CD14-positive monocyte (primary cell): ENCODE data around the gene PITPNC1. TPM values are rescaled to one million over a fixed set of nuclear protein-coding genes. Genes with fewer than 3 reads are reported as not detected.

Experiments
- DNase-seq, 3 donors: peaks; one replicate each; pipeline ENCODE4 v3.0.0-alpha.2; 2011 to 2022
- H2AFZ ChIP-seq: 2 replicates; pipeline ENCODE4 v1.6.0; 2012; ENCODE audit warnings: mild to moderate bottlenecking, low read depth, low read length, inconsistent platforms; ENCODE audit not compliant: insufficient read depth, poor library complexity, severe bottlenecking
- H3K27ac ChIP-seq, 2 donors: 1 replicate in 1 of 2; 2 replicates in 1 of 2; pipeline ENCODE4 v1.5.1; 2012 to 2013; ENCODE audit warnings: low read length in 2 of 2, control low read depth in 1 of 2, inconsistent platforms in 1 of 2, low read depth in 1 of 2, mild to moderate bottlenecking in 1 of 2
- H3K27me3 ChIP-seq, 2 donors: one replicate each; pipeline versions ENCODE4 v1.6.0 to v1.6.1; 2011 to 2013; ENCODE audit warnings: low read length in 2 of 2; ENCODE audit not compliant: control insufficient read depth in 2 of 2, insufficient read depth in 2 of 2
- H3K36me3 ChIP-seq, 2 donors: replicated peaks in 1 of 2; 1 replicate in 1 of 2; 2 replicates in 1 of 2; pipeline versions ENCODE4 v1.5.1 to v1.6.1; 2012 to 2013; ENCODE audit warnings: low read length in 2 of 2, control low read depth in 1 of 2, inconsistent platforms in 1 of 2, mild to moderate bottlenecking in 1 of 2; ENCODE audit not compliant: insufficient read depth in 2 of 2, control insufficient read depth in 1 of 2
- H3K4me1 ChIP-seq, 2 donors: 1 replicate in 1 of 2; 2 replicates in 1 of 2; pipeline versions ENCODE4 v1.5.1 to v1.6.1; 2012 to 2013; ENCODE audit warnings: low read length in 2 of 2, control low read depth in 1 of 2, inconsistent platforms in 1 of 2, mild to moderate bottlenecking in 1 of 2, moderate library complexity in 1 of 2; ENCODE audit not compliant: insufficient read depth in 2 of 2, control insufficient read depth in 1 of 2
- H3K4me2 ChIP-seq: replicated peaks from 2 replicates; pipeline ENCODE3; 2012; ENCODE audit warnings: low read length, moderate library complexity, mild to moderate bottlenecking; ENCODE audit not compliant: poor library complexity, severe bottlenecking; ENCODE audit errors: extremely low read depth
- H3K4me3 ChIP-seq, 3 experiments: fragments of 200-600 bp in 1 of 3; sonication (generic) in 1 of 3; replicated peaks in 1 of 3; 1 replicate in 2 of 3; 2 replicates in 1 of 3; pipeline ENCODE4 v1.5.1; 2011 to 2013; ENCODE audit warnings: low read length in 3 of 3, mild to moderate bottlenecking in 3 of 3, control low read depth in 2 of 3, low read depth in 2 of 3, inconsistent platforms in 1 of 3, moderate library complexity in 1 of 3
- H3K79me2 ChIP-seq: 2 replicates; pipeline ENCODE4 v1.6.0; 2012; ENCODE audit warnings: mild to moderate bottlenecking, control low read depth, inconsistent platforms, low read length, moderate library complexity; ENCODE audit not compliant: insufficient read depth
- H3K9ac ChIP-seq: 2 replicates; pipeline ENCODE4 v1.6.0; 2017; ENCODE audit warnings: low read length, mild to moderate bottlenecking; ENCODE audit not compliant: insufficient read depth, poor library complexity, severe bottlenecking
- H3K9me3 ChIP-seq, 2 donors: replicated peaks in 1 of 2; 1 replicate in 1 of 2; 2 replicates in 1 of 2; pipeline versions ENCODE4 v1.5.1 to v1.6.1; 2012 to 2013; ENCODE audit warnings: low read length in 2 of 2, control low read depth in 1 of 2; ENCODE audit not compliant: control insufficient read depth in 1 of 2, insufficient read depth in 1 of 2
- H4K20me1 ChIP-seq: 2 replicates; pipeline ENCODE4 v1.6.0; 2012; ENCODE audit warnings: mild to moderate bottlenecking, low read length, control low read depth, moderate library complexity; ENCODE audit not compliant: insufficient read depth
- H3K27ac Mint-ChIP-seq, 7 donors: one replicate each; pipeline ENCODE4 v1.8.0; 2020; ENCODE audit warnings: mild to moderate bottlenecking in 7 of 7, mixed read lengths in 7 of 7, moderate library complexity in 6 of 7, inconsistent platforms in 2 of 7
- H3K27me3 Mint-ChIP-seq, 3 donors: one replicate each; pipeline ENCODE4 v1.8.0; 2021 to 2022; ENCODE audit warnings: low read depth in 3 of 3, mild to moderate bottlenecking in 3 of 3, mixed read lengths in 3 of 3, moderate library complexity in 3 of 3, inconsistent platforms in 1 of 3
- H3K36me3 Mint-ChIP-seq, 2 donors: one replicate each; pipeline ENCODE4 v1.8.0; 2020; ENCODE audit warnings: mixed read lengths in 2 of 2, inconsistent platforms in 1 of 2, mild to moderate bottlenecking in 1 of 2
- H3K4me1 Mint-ChIP-seq: one replicate; pipeline ENCODE4 v1.8.0; 2020; ENCODE audit warnings: mild to moderate bottlenecking, mixed read lengths
- H3K4me3 Mint-ChIP-seq, 2 donors: one replicate each; pipeline ENCODE4 v1.8.0; 2020; ENCODE audit warnings: mild to moderate bottlenecking in 2 of 2, mixed read lengths in 2 of 2, moderate library complexity in 1 of 2
- H3K9me3 Mint-ChIP-seq, 7 donors: one replicate each; pipeline ENCODE4 v1.8.0; 2020 to 2022; ENCODE audit warnings: mixed read lengths in 7 of 7, mild to moderate bottlenecking in 6 of 7, moderate library complexity in 6 of 7, inconsistent platforms in 2 of 7
- CTCF ChIP-seq: fragments of 200-600 bp; IDR thresholded peaks from one replicate; pipeline ENCODE4 v1.8.0; 2022; ENCODE audit warnings: antibody characterized with exemption, mild to moderate bottlenecking
- WGBS: methylation state at CpG from one replicate; pipeline ENCODE4 v1.1.5; 2013; ENCODE audit warnings: missing lambda C conversion rate; ENCODE audit not compliant: insufficient coverage; 5-methylcytosine and 5-hydroxymethylcytosine counted together
- intact Hi-C, 2 donors: fragments of 100-400 bp; cut with micrococcal nuclease; formaldehyde crosslinking; loops; one replicate each; pipeline versions ENCODE4 v1.15.0 to v1.15.1; 2023
- polyA plus RNA-seq, 3 donors: library from polyadenylated mRNA; depleted of rRNA in 1 of 3; unstranded in 2 of 3; stranded (reverse) in 1 of 3; fragments of 300-500 nt in 2 of 3; fragments of >200 nt in 1 of 3; fragmentation: Illumina TruSeq in 2 of 3; gene quantifications; 1 replicate in 2 of 3; 2 replicates in 1 of 3; pipeline ENCODE4 v1.2.3, GENCODE V29; 2012 to 2021

PITPNC1 gene
- polyA plus RNA-seq, 3 donors = 18.5 to 31.0 (median 21.7) TPM

GRCh38 chr17:67443931-67444595 lies 67.0 kb downstream of the PITPNC1 start:
- no peaks in the 10 kb centered on the region for H4K20me1 ChIP-seq
- no peaks in the 10 kb centered on the region for H3K9me3 ChIP-seq
- DNase-seq = no peak
- WGBS = 40% methylated on average over 5 of the region's 6 CpGs
- no peaks in the 10 kb centered on the region for H3K27me3 ChIP-seq
- H3K27ac ChIP-seq = no peak overlapping the region
- intact Hi-C loops = loop anchor here in 1 of 2 donors (5.0 kb wide), 1 partner anchor 33 kb away; no protein-coding TSS in a partner anchor
- no peaks in the 10 kb centered on the region for H3K9me3 Mint-ChIP-seq
- H2AFZ ChIP-seq = no peak overlapping the region
- no peaks in the 10 kb centered on the region for H3K36me3 ChIP-seq
- H3K36me3 Mint-ChIP-seq = peaks cover 0 to 6% of the 10 kb centered on the region in 2 donors
- peaks cover 29 to 33% of the 10 kb centered on the region in 2 donors for H3K4me1 ChIP-seq
- no peak overlapping the region for H3K4me3 Mint-ChIP-seq
- no peak for TF ChIP-seq CTCF
- H3K4me3 ChIP-seq = no peak overlapping the region
- no peak overlapping the region for H3K4me2 ChIP-seq
- peaks cover 42% of the 10 kb centered on the region for H3K4me1 Mint-ChIP-seq
- H3K9ac ChIP-seq = no peak overlapping the region
- peaks cover 0 to 4% (median 2%) of the 10 kb centered on the region in 3 donors for H3K27me3 Mint-ChIP-seq
- peak overlapping the region in 2 of 7 donors; percentile 4 to 26 for H3K27ac Mint-ChIP-seq
- peaks cover 18% of the 10 kb centered on the region for H3K79me2 ChIP-seq

- H3K4me3 Mint-ChIP-seq = no peak overlapping the region
- H3K27ac Mint-ChIP-seq = no peak overlapping the region
- no peak overlapping the region for H3K9ac ChIP-seq
- H3K27me3 ChIP-seq = no peaks in the 10 kb centered on the region
- H4K20me1 ChIP-seq = peaks cover 4% of the 10 kb centered on the region
- H3K9me3 ChIP-seq = no peaks in the 10 kb centered on the region
- peaks cover 12% of the 10 kb centered on the region for H3K4me1 Mint-ChIP-seq
- TF ChIP-seq CTCF = no peak
- no peak overlapping the region for H3K4me2 ChIP-seq
- H3K36me3 ChIP-seq = no peaks in the 10 kb centered on the region
- no peak overlapping the region for H2AFZ ChIP-seq
- H3K9me3 Mint-ChIP-seq = no peaks in the 10 kb centered on the region
- 100% methylated on average over 7 of the region's 7 CpGs for WGBS
- DNase-seq = no peak
- peaks cover 7% of the 10 kb centered on the region for H3K79me2 ChIP-seq
- intact Hi-C loops = no loop called here
- H3K4me1 ChIP-seq = peaks cover 0 to 5% of the 10 kb centered on the region in 2 donors
- H3K27me3 Mint-ChIP-seq = peaks cover 0 to 1% (median 0%) of the 10 kb centered on the region in 3 donors
- no peak overlapping the region for H3K4me3 ChIP-seq
- H3K36me3 Mint-ChIP-seq = peaks cover 0 to 2% of the 10 kb centered on the region in 2 donors
- H3K27ac ChIP-seq = no peak overlapping the region
Observed at GRCh38 chr17:67448449-67448848, 71.4 kb downstream of the PITPNC1 start.
